SK-N-SH (cell line): ENCODE data around the gene PHACTR3. TPM values are rescaled to one million over a fixed set of nuclear protein-coding genes. Genes with fewer than 3 reads are reported as not detected.

Experiments used
- CTCF ChIA-PET: fragments of 300-600, 350-600 bp; formaldehyde crosslinking; extraction: SDS; loops from one replicate; lab custom pipeline; 2021; lab: Yijun Ruan, JAX
- POLR2A ChIA-PET: fragments of 350-600 bp; sonication (Branson Sonifier 250); formaldehyde crosslinking; extraction: SDS; loops from one replicate; lab custom pipeline; 2020; ENCODE audit warnings: antibody characterized with exemption, inconsistent platforms; lab: Yijun Ruan, JAX
- DNase-seq: peaks from one replicate; pipeline ENCODE4 v3.0.0; 2012
- H2AFZ ChIP-seq: fragments of 200-600 bp; sonication (generic); 2 replicates; pipeline ENCODE4 v1.8.1; 2016; ENCODE audit warnings: antibody characterized with exemption, mild to moderate bottlenecking, low read depth
- H3F3A ChIP-seq: fragments of 200-600 bp; sonication (generic); replicated peaks from 2 replicates; pipeline ENCODE3; 2016; ENCODE audit warnings: antibody characterized with exemption, mild to moderate bottlenecking; ENCODE audit not compliant: insufficient read depth
- H3K27ac ChIP-seq, 2 experiments: fragments of 200-500 bp in 1 of 2; fragments of 200-600 bp in 1 of 2; sonication (Bioruptor generic) in 1 of 2; sonication (generic), shearing (Covaris generic) in 1 of 2; 2 replicates each; pipeline versions ENCODE4 v1.5.1 to v1.6.1; 2014 to 2016; ENCODE audit warnings: low read depth in 2 of 2, inconsistent platforms in 1 of 2, low read length in 1 of 2, mild to moderate bottlenecking in 1 of 2, mixed read lengths in 1 of 2
- H3K27me3 ChIP-seq: fragments of 200-600 bp; sonication (generic), shearing (Covaris generic); 2 replicates; pipeline ENCODE4 v1.6.1; 2016; ENCODE audit warnings: mixed run types; ENCODE audit not compliant: insufficient read depth
- H3K36me3 ChIP-seq, 2 experiments: fragments of 200-500 bp in 1 of 2; fragments of 200-600 bp in 1 of 2; sonication (Bioruptor generic) in 1 of 2; sonication (generic) in 1 of 2; replicated peaks in 1 of 2; 2 replicates each; pipeline versions ENCODE3 to v1.5.1; 2014 to 2016; ENCODE audit warnings: low read length in 1 of 2, mild to moderate bottlenecking in 1 of 2; ENCODE audit not compliant: insufficient read depth in 2 of 2, control insufficient read depth in 1 of 2
- H3K4me1 ChIP-seq, 2 experiments: fragments of 200-500 bp in 1 of 2; fragments of 200-600 bp in 1 of 2; sonication (Bioruptor generic) in 1 of 2; sonication (generic), shearing (Covaris generic) in 1 of 2; 2 replicates each; pipeline versions ENCODE4 v1.5.1 to v1.6.1; 2014 to 2016; ENCODE audit warnings: low read depth in 1 of 2, low read length in 1 of 2, mixed run types in 1 of 2; ENCODE audit not compliant: insufficient read depth in 2 of 2, control insufficient read depth in 1 of 2
- H3K4me2 ChIP-seq: fragments of 200-600 bp; sonication (generic), shearing (Covaris generic); 2 replicates; pipeline ENCODE4 v1.6.1; 2017; ENCODE audit warnings: mixed run types
- H3K4me3 ChIP-seq, 2 experiments: fragments of 200-500 bp in 1 of 2; fragments of 200-600 bp in 1 of 2; sonication (Bioruptor generic) in 1 of 2; sonication (generic), shearing (Covaris generic) in 1 of 2; 2 replicates each; pipeline versions ENCODE4 v1.5.1 to v1.8.1; 2014 to 2016; ENCODE audit warnings: low read depth in 2 of 2, inconsistent platforms in 1 of 2, low read length in 1 of 2, mild to moderate bottlenecking in 1 of 2, mixed read lengths in 1 of 2, moderate library complexity in 1 of 2
- H3K79me2 ChIP-seq: fragments of 200-600 bp; sonication (generic); 2 replicates; pipeline ENCODE4 v1.8.1; 2017; ENCODE audit warnings: mild to moderate bottlenecking; ENCODE audit not compliant: insufficient read depth
- H3K9ac ChIP-seq: fragments of 200-600 bp; sonication (generic); 2 replicates; pipeline ENCODE4 v1.6.1; 2017; ENCODE audit warnings: mixed run types
- H3K9me2 ChIP-seq: fragments of 200-600 bp; sonication (generic); 2 replicates; pipeline ENCODE4 v1.6.1; 2017; ENCODE audit warnings: mixed run types
- H3K9me3 ChIP-seq: fragments of 200-600 bp; sonication (generic); 2 replicates; pipeline ENCODE4 v1.6.1; 2017; ENCODE audit warnings: mixed run types, mild to moderate bottlenecking, moderate library complexity
- H4K20me1 ChIP-seq: fragments of 200-600 bp; sonication (generic); 2 replicates; pipeline ENCODE4 v1.6.1; 2017; ENCODE audit warnings: mild to moderate bottlenecking, mixed run types; ENCODE audit not compliant: insufficient read depth
- CHD2 ChIP-seq: fragments of 150-350 bp; IDR thresholded peaks from 2 replicates; pipeline ENCODE4 v1.6.1; 2018; ENCODE audit warnings: low read length; ENCODE audit not compliant: partially characterized antibody
- EP300 ChIP-seq, 2 experiments: IDR thresholded peaks; 2 replicates each; pipeline versions ENCODE4 v1.4.0 to v1.6.1; 2012; ENCODE audit warnings: borderline replicate concordance in 1 of 2, low read depth in 1 of 2, low read length in 1 of 2
- FOSL2 ChIP-seq: IDR thresholded peaks from 2 replicates; pipeline ENCODE4 v1.4.0; 2012; ENCODE audit warnings: low read depth, mild to moderate bottlenecking, moderate library complexity, borderline replicate concordance
- FOXJ3 ChIP-seq: sonication (generic); formaldehyde crosslinking; IDR thresholded peaks from 2 replicates; pipeline ENCODE4 v1.5.1; 2020; ENCODE audit warnings: mild to moderate bottlenecking, missing genetic modification reagents
- GABPA ChIP-seq: IDR thresholded peaks from 2 replicates; pipeline ENCODE4 v1.4.0; 2012; ENCODE audit warnings: low read depth, mild to moderate bottlenecking
- IRF3 ChIP-seq: fragments of 150-350 bp; IDR thresholded peaks from 2 replicates; pipeline ENCODE4 v1.6.1; 2016; ENCODE audit warnings: mild to moderate bottlenecking, low read depth, low read length
- MXI1 ChIP-seq: IDR thresholded peaks from 2 replicates; pipeline ENCODE4 v1.6.1; 2012; ENCODE audit warnings: mild to moderate bottlenecking, low read depth, low read length, improper control_type of control experiment
- PBX3 ChIP-seq: IDR thresholded peaks from 2 replicates; pipeline ENCODE4; 2012
- RCOR1 ChIP-seq: fragments of 150-350 bp; IDR thresholded peaks from 2 replicates; pipeline ENCODE4 v1.6.1; 2017; ENCODE audit warnings: antibody characterized with exemption, low read length
- RXRA ChIP-seq: IDR thresholded peaks from 2 replicates; pipeline ENCODE4 v1.4.0; 2012; ENCODE audit warnings: low read depth, mild to moderate bottlenecking, borderline replicate concordance
- SIN3A ChIP-seq: IDR thresholded peaks from 2 replicates; pipeline ENCODE4 v1.6.1; 2012; ENCODE audit warnings: low read depth, mild to moderate bottlenecking, low read length, moderate library complexity, borderline replicate concordance
- SMC3 ChIP-seq: IDR thresholded peaks from 2 replicates; pipeline ENCODE4 v1.6.1; 2012; ENCODE audit warnings: low read depth, low read length, improper control_type of control experiment
- TAF1 ChIP-seq: IDR thresholded peaks from 2 replicates; pipeline ENCODE4 v1.6.1; 2012; ENCODE audit warnings: low read depth, mild to moderate bottlenecking, low read length, moderate library complexity, borderline replicate concordance
- USF1 ChIP-seq: IDR thresholded peaks from 2 replicates; pipeline ENCODE4 v1.4.0; 2012; ENCODE audit warnings: low read depth, borderline replicate concordance
- YY1 ChIP-seq: IDR thresholded peaks from 2 replicates; pipeline ENCODE4 v1.4.0; 2012; ENCODE audit warnings: low read depth, mild to moderate bottlenecking
- whole genome bisulfite sequencing: methylation state at CpG from one replicate; pipeline ENCODE4 v1.1.6; 2017; ENCODE audit warnings: low lambda C conversion rate; 5-methylcytosine and 5-hydroxymethylcytosine counted together
- polyA plus RNA-seq, 3 experiments: library from polyadenylated mRNA; depleted of rRNA; stranded (reverse); fragments of >200 nt; gene quantifications; 2 replicates each; pipeline ENCODE4 v1.2.3, GENCODE V29; 2012
- TF ChIP-seq, protein P1 (sequence below): IDR thresholded peaks from 2 replicates; pipeline ENCODE4 v1.4.0; 2012; ENCODE audit warnings: low read depth
- TF ChIP-seq, protein P2 (sequence below): fragments of 150-350 bp; IDR thresholded peaks from 2 replicates; pipeline ENCODE4 v1.6.1; 2017; ENCODE audit warnings: antibody characterized with exemption, low read length, low read depth, borderline replicate concordance

Gene PHACTR3
- polyA plus RNA-seq, 1 of the 3 experiments (the other 2 are of a cell fraction), result 0.10 TPM

DNA sequence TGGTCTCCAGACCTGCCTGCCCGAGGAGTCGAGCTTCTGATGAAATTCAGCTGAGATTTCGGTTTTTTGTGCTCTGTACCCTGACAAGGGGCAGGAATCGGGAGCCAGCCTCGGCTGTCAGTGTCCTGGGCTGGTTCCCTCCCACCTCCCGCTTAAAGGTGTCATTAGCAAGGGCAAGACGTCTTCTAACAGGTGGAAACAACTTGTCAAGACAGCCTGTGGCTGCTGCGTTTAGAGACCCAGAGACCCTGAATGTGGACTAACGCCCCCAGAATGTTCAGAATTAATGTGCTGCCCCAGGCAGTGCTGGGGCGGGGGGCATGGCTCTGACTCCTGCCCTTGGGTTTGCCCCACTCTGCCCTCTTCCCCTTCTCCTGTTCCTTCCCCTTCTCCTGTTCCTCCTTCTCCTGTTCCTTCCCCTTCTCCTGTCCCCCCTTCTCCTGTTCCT lies 69.7 kb downstream of the PHACTR3 start:
- H3K9me3 ChIP-seq, result no peaks in the 10 kb centered on the region
- CTCF ChIA-PET, result interaction anchor here (1.3 kb wide), 1 partner anchor 76 kb away, joined by 5 read pairs; no protein-coding TSS in a partner anchor
- H2AFZ ChIP-seq, result no peak overlapping the region
- H3F3A ChIP-seq, result no peaks in the 10 kb centered on the region
- H3K4me2 ChIP-seq, result no peak overlapping the region
- TF ChIP-seq RCOR1 (no peak), YY1 (no peak), EP300 (IDR thresholded peaks at IDR 0.05; ENCODE audit: borderline replicate concordance in 1 of 2, low read depth in 1 of 2, low read length in 1 of 2) (no peak), SIN3A (no peak), SMC3 (no peak), CHD2 (no peak), IRF3 (no peak), FOXJ3 (CRISPR knock-in tag) (no peak), TAF1 (no peak), USF1 (no peak)
- TF ChIP-seq, protein P1, sequence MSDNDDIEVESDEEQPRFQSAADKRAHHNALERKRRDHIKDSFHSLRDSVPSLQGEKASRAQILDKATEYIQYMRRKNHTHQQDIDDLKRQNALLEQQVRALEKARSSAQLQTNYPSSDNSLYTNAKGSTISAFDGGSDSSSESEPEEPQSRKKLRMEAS, result no peak
- TF ChIP-seq, protein P2, sequence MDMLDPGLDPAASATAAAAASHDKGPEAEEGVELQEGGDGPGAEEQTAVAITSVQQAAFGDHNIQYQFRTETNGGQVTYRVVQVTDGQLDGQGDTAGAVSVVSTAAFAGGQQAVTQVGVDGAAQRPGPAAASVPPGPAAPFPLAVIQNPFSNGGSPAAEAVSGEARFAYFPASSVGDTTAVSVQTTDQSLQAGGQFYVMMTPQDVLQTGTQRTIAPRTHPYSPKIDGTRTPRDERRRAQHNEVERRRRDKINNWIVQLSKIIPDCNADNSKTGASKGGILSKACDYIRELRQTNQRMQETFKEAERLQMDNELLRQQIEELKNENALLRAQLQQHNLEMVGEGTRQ, result no peak
- H3K4me1 ChIP-seq, result peaks cover 0 to 7% of the 10 kb centered on the region in 2 experiments; a peak in 1 of 4 replicates
- H3K4me3 ChIP-seq, result no peak overlapping the region
- H3K79me2 ChIP-seq, result no peaks in the 10 kb centered on the region
- no peaks in the 10 kb centered on the region for H3K9me2 ChIP-seq
- no peaks in the 10 kb centered on the region for H3K36me3 ChIP-seq
- no peak for DNase-seq
- H4K20me1 ChIP-seq, result no peaks in the 10 kb centered on the region
- 21% methylated on average over 5 of the region's 10 CpGs for WGBS
- H3K9ac ChIP-seq, result no peak overlapping the region
- no peaks in the 10 kb centered on the region for H3K27me3 ChIP-seq
- no peak overlapping the region for H3K27ac ChIP-seq
- POLR2A ChIA-PET, result no interaction called here

DNA sequence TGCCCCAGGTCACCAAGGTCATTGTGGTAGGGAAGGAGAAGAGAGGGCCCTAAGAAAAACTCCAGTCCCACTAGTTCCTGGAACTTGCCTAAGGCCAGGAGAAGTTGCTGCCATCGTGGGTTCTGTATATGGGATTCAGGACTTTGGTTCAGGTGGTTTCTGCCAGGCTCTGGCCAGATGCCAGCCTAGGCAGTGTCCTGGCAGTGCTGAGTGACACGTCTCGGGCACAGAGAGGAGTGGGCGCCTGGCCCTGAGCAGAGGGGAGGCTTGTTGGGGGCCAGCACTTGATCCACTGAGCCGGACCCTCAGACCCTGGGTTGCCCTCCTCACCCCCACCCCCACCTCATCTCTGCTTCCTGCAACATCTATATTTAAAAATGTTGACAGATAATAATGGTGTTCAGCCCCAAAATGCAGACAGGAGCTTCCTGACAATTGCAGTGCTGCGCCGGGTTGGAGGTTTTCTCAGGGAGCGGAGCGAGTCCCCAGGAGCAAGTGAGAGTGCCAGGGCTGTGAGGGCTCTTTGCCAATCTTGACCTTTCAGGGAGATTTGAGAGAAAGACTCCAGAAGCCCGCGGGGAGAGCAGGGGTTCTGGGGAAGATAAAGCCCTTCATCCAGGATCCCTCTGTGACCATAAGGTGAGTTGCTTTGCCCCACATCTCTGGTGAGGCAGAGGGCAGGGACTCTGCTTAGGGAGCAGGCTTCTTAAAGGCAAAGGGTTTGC lies 71.9 kb downstream of the PHACTR3 start:
- POLR2A ChIA-PET, result interaction anchor here (0.6 kb wide), 1 partner anchor 11 kb away, joined by 3 read pairs; no protein-coding TSS in a partner anchor
- H3K9ac ChIP-seq, result no peak overlapping the region
- no peak overlapping the region for H3K27ac ChIP-seq
- H3K4me1 ChIP-seq, result peaks cover 0 to 7% of the 10 kb centered on the region in 2 experiments; a peak in 1 of 4 replicates
- H3K27me3 ChIP-seq, result no peaks in the 10 kb centered on the region
- 46% methylated on average over 7 of the region's 11 CpGs for WGBS
- CTCF ChIA-PET, result no interaction called here
- no peaks in the 10 kb centered on the region for H3K36me3 ChIP-seq
- no peak overlapping the region for H2AFZ ChIP-seq
- no peaks in the 10 kb centered on the region for H3K9me2 ChIP-seq
- no peaks in the 10 kb centered on the region for H3K79me2 ChIP-seq
- H4K20me1 ChIP-seq, result no peaks in the 10 kb centered on the region
- no peak for TF ChIP-seq SIN3A
- no peak for TF ChIP-seq YY1
- TF ChIP-seq, protein P1, result no peak
- no peak for TF ChIP-seq CHD2
- no peak for TF ChIP-seq MXI1
- no peak for TF ChIP-seq RXRA
- no peak for TF ChIP-seq EP300 (IDR thresholded peaks at IDR 0.05; ENCODE audit: borderline replicate concordance in 1 of 2, low read depth in 1 of 2, low read length in 1 of 2)
- TF ChIP-seq FOXJ3 (CRISPR knock-in tag), result no peak
- TF ChIP-seq PBX3, result no peak
- TF ChIP-seq FOSL2, result no peak
- no peak for TF ChIP-seq GABPA
- no peaks in the 10 kb centered on the region for H3F3A ChIP-seq
- DNase-seq, result no peak
- no peak overlapping the region for H3K4me2 ChIP-seq
- no peak overlapping the region for H3K4me3 ChIP-seq
- H3K9me3 ChIP-seq, result no peaks in the 10 kb centered on the region
